HG03565 (cell line): ENCODE data around the gene STAT5B.

Experiments
- ATAC-seq: cut with Tn5 transposase; IDR thresholded peaks from one replicate; pipeline ENCODE4 v1.9.1; 2021; ENCODE audit warnings: mild to moderate bottlenecking, moderate library complexity; ENCODE audit not compliant: unreplicated experiment

Gene STAT5B

GRCh38 chr17:42183741-42184711, 92.2 kb downstream of the STAT5B start:
- peak; percentile 68 for ATAC-seq

- no peak for ATAC-seq
Measured at GRCh38 chr17:42182927-42183734, 93.1 kb downstream of the STAT5B start.

- no peak for ATAC-seq
Measured at GRCh38 chr17:42181851-42182207, 94.4 kb downstream of the STAT5B start.

- peak; percentile 36 for ATAC-seq
Measured at GRCh38 chr17:42180922-42181850, 95.0 kb downstream of the STAT5B start, which contains the start of gene KCNH4. Gene KCNH4 (minus strand): TSS chr17:42181142. CDS start chr17:42180945, 197 bp downstream.

GRCh38 chr17:42180411-42180921, 95.7 kb downstream of the STAT5B start:
- no peak for ATAC-seq

GRCh38 chr17:42179911-42180410, 96.2 kb downstream of the STAT5B start:
- no peak for ATAC-seq

GRCh38 chr17:42179335-42179734, 96.9 kb downstream of the STAT5B start:
- ATAC-seq: no peak

GRCh38 chr17:42178817-42179216, 97.4 kb downstream of the STAT5B start:
- ATAC-seq: no peak

GRCh38 chr17:42177684-42178083, 98.5 kb downstream of the STAT5B start:
- no peak for ATAC-seq

- no peak for ATAC-seq
Measured at GRCh38 chr17:42174126-42174783, 101.9 kb downstream of the STAT5B start.

GRCh38 chr17:42171831-42172230, 104.4 kb downstream of the STAT5B start:
- no peak for ATAC-seq

GRCh38 chr17:42169351-42169750, 106.8 kb downstream of the STAT5B start:
- ATAC-seq: no peak

- no peak for ATAC-seq
Measured at GRCh38 chr17:42167807-42168206, 108.4 kb downstream of the STAT5B start.

GRCh38 chr17:42166196-42166763, 109.9 kb downstream of the STAT5B start:
- ATAC-seq: no peak

- no peak for ATAC-seq
Measured at GRCh38 chr17:42165751-42166150, 110.4 kb downstream of the STAT5B start.

- ATAC-seq: no peak
Measured at GRCh38 chr17:42163696-42164407, 112.3 kb downstream of the STAT5B start.

- ATAC-seq: no peak
Measured at GRCh38 chr17:42163113-42163512, 113.1 kb downstream of the STAT5B start.

- no peak for ATAC-seq
Measured at GRCh38 chr17:42160531-42160910, 115.7 kb downstream of the STAT5B start.
